HEK293T (cell line): ENCODE measurements around the gene GPR107.

Experiments used
- ARNT ChIP-seq: fragments of 450-650 bp; IDR thresholded peaks from 2 replicates; pipeline ENCODE4 v1.6.1; 2017; ENCODE audit warnings: mild to moderate bottlenecking
- BHLHE40 ChIP-seq: fragments of 450-650 bp; IDR thresholded peaks from 2 replicates; pipeline ENCODE4 v1.6.1; 2016; ENCODE audit warnings: mild to moderate bottlenecking, moderate library complexity, borderline replicate concordance
- FOXA1 ChIP-seq: fragments of 450-650 bp; IDR thresholded peaks from 2 replicates; pipeline ENCODE4 v1.6.1; 2016; ENCODE audit warnings: mild to moderate bottlenecking
- FOXK2 ChIP-seq: fragments of 450-650 bp; IDR thresholded peaks from 2 replicates; pipeline ENCODE4 v1.6.1; 2016; ENCODE audit warnings: mild to moderate bottlenecking
- FOXM1 ChIP-seq: fragments of 450-650 bp; IDR thresholded peaks from 2 replicates; pipeline ENCODE4 v1.6.1; 2017; ENCODE audit warnings: mild to moderate bottlenecking, borderline replicate concordance
- HDGF ChIP-seq: fragments of 450-650 bp; IDR thresholded peaks from 2 replicates; pipeline ENCODE4 v1.6.1; 2017; ENCODE audit warnings: antibody characterized with exemption, borderline replicate concordance
- NFRKB ChIP-seq: fragments of 450-650 bp; IDR thresholded peaks from 2 replicates; pipeline ENCODE4 v1.6.1; 2016; ENCODE audit warnings: mild to moderate bottlenecking, moderate library complexity
- TARDBP ChIP-seq: fragments of 450-650 bp; IDR thresholded peaks from 2 replicates; pipeline ENCODE4 v1.6.1; 2016

GRCh38 chr9:130078547-130078946 is 24.8 kb downstream of the GPR107 start:
- no peak for TF ChIP-seq FOXK2
- TF ChIP-seq FOXA1, result no peak
- no peak for TF ChIP-seq TARDBP
- no peak for TF ChIP-seq FOXM1
- no peak for TF ChIP-seq BHLHE40
- no peak for TF ChIP-seq ARNT
- no peak for TF ChIP-seq NFRKB
- no peak for TF ChIP-seq HDGF
